GM19193 (cell line): ENCODE measurements around the gene OR5AR1.

Experiments used
- POLR2A ChIP-seq: IDR thresholded peaks from 4 replicates; pipeline ENCODE4 v1.6.1; 2011; ENCODE audit not compliant: insufficient read depth, insufficient read length; ENCODE audit errors: extremely low read depth

Gene OR5AR1

DNA sequence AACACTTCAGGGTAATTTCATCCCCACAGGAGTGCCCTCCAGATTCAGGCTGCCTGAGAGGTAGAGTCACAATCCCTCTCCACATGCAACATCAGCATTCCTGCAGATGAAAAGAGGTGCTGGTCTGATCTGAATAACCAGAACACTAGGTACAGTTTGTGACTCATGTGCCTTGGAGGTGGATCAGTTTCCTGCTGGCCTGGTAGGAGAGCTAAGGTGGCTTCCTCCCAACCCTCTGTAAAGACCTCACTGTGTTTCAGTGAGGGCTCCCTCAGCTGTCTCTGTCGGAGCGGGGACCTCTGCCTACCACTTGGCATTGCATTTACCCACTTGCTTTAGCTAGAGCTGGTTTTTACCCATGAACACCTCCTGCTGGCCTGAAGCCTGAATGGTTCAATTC lies 43.0 kb downstream of the OR5AR1 start:
- no peak for TF ChIP-seq POLR2A

DNA sequence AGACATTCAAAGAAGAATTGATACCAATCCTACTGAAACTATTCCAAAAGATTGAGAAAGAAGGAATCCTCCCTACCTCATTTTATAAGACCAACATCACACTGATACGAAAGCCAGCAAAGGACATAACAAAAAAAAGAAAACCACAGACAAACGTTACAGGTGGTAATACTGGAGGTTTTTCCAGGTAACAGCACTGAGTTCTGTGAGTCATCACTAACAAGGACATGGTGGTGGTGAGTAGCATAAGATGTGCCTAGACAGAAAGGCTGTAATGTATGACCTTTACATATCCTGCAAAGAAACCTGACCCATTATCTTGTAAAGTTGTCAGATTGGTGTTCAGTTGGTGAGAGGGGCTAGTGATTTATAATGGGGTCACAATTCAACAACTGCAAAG lies 50.7 kb downstream of the OR5AR1 start:
- no peak for TF ChIP-seq POLR2A
